Natural killer cell (primary cell): ENCODE results near the gene COL25A1. TPM values are rescaled to one million over a fixed set of nuclear protein-coding genes. Genes with fewer than 3 reads are reported as not detected.

ENCODE experiments used
- ATAC-seq, 3 donors: fragments of 150-1000 bp in 2 of 3; fragments of 200-7000 bp in 1 of 3; cut with Tn5 transposase; 1 replicate in 1 of 3; 2 replicates in 2 of 3; pipeline ENCODE4 v1.10.0; 2021; ENCODE audit warnings: mild to moderate bottlenecking in 2 of 3, moderate library complexity in 2 of 3
- DNase-seq, 2 donors: peaks; one replicate each; pipeline versions ENCODE4 v3.0.0 to v3.0.0-alpha.2; 2013 to 2021; ENCODE audit warnings: mixed read lengths in 1 of 2
- H3K27ac ChIP-seq: one replicate; pipeline ENCODE4 v1.5.1; 2013; ENCODE audit warnings: mild to moderate bottlenecking, low read length
- H3K27me3 ChIP-seq: one replicate; pipeline ENCODE4 v1.6.1; 2013; ENCODE audit warnings: low read length; ENCODE audit not compliant: control insufficient read depth, insufficient read depth
- H3K36me3 ChIP-seq: one replicate; pipeline ENCODE4 v1.6.1; 2013; ENCODE audit warnings: low read length; ENCODE audit not compliant: control insufficient read depth, insufficient read depth
- H3K4me1 ChIP-seq: one replicate; pipeline ENCODE4 v1.6.1; 2013; ENCODE audit warnings: low read length; ENCODE audit not compliant: control insufficient read depth, insufficient read depth
- H3K4me3 ChIP-seq: one replicate; pipeline ENCODE4 v1.5.1; 2013; ENCODE audit warnings: low read length
- H3K9me3 ChIP-seq: one replicate; pipeline ENCODE4 v1.6.1; 2013; ENCODE audit warnings: low read length; ENCODE audit not compliant: control insufficient read depth, insufficient read depth
- H3K27ac Mint-ChIP-seq, 2 donors: one replicate each; pipeline ENCODE4 v1.8.0; 2022; ENCODE audit warnings: mild to moderate bottlenecking in 2 of 2, mixed read lengths in 2 of 2, moderate library complexity in 1 of 2
- H3K27me3 Mint-ChIP-seq, 2 donors: one replicate each; pipeline ENCODE4 v1.8.0; 2022; ENCODE audit warnings: low read depth in 2 of 2, mixed read lengths in 2 of 2
- H3K36me3 Mint-ChIP-seq: one replicate; pipeline ENCODE4 v1.8.0; 2022; ENCODE audit warnings: mixed read lengths
- H3K4me1 Mint-ChIP-seq, 2 donors: one replicate each; pipeline ENCODE4 v1.8.0; 2022; ENCODE audit warnings: mixed read lengths in 2 of 2
- H3K4me3 Mint-ChIP-seq: one replicate; pipeline ENCODE4 v1.8.0; 2022; ENCODE audit warnings: mild to moderate bottlenecking, moderate library complexity, mixed read lengths
- H3K9me3 Mint-ChIP-seq, 2 donors: one replicate each; pipeline ENCODE4 v1.8.0; 2022; ENCODE audit warnings: mixed read lengths in 2 of 2
- CTCF ChIP-seq: fragments of 200-600 bp; IDR thresholded peaks from one replicate; pipeline ENCODE4 v1.8.0; 2022; ENCODE audit warnings: antibody characterized with exemption
- WGBS: methylation state at CpG from one replicate; pipeline ENCODE4 v1.1.7; 2013; ENCODE audit warnings: missing lambda C conversion rate; ENCODE audit not compliant: insufficient coverage; 5-methylcytosine and 5-hydroxymethylcytosine counted together
- intact Hi-C: fragments of 100-400 bp; cut with micrococcal nuclease; formaldehyde crosslinking; loops from one replicate; pipeline ENCODE4 v1.14.2; 2022
- total RNA-seq, 4 donors: library from RNA; stranded (reverse); fragments of 120-200 nt in 1 of 4; gene quantifications; one replicate each; pipeline versions ENCODE4 v1.2.3 to v1.2.4, GENCODE V29; 2013 to 2022

COL25A1 gene
- total RNA-seq, 3 donors from 2014 or later (not counting 1 experiment from before 2014, with no cell fraction given) = 0.08 TPM; not detected in 2

GRCh38 chr4:109033993-109034392 is 268.5 kb downstream of the COL25A1 start:
- intact Hi-C loops = no loop called here
- no peaks in the 10 kb centered on the region for H3K9me3 ChIP-seq
- no peaks in the 10 kb centered on the region for H3K27me3 Mint-ChIP-seq

GRCh38 chr4:109032671-109033070 is 269.8 kb downstream of the COL25A1 start:
- no peak overlapping the region for H3K27ac ChIP-seq
- WGBS = 85% methylated on average over 5 of the region's 5 CpGs
- no peaks in the 10 kb centered on the region for H3K36me3 Mint-ChIP-seq
- H3K4me3 Mint-ChIP-seq = no peak overlapping the region
- no peaks in the 10 kb centered on the region for H3K27me3 Mint-ChIP-seq
- H3K36me3 ChIP-seq = no peaks in the 10 kb centered on the region
- ATAC-seq (no peak), DNase-seq (no peak)
- no peaks in the 10 kb centered on the region for H3K4me1 ChIP-seq
- H3K4me1 Mint-ChIP-seq = no peaks in the 10 kb centered on the region
- no peak for TF ChIP-seq CTCF
- peaks cover 0 to 5% of the 10 kb centered on the region in 2 donors for H3K9me3 Mint-ChIP-seq
- H3K27ac Mint-ChIP-seq = no peak overlapping the region
- no peaks in the 10 kb centered on the region for H3K9me3 ChIP-seq
- intact Hi-C loops = no loop called here
- H3K27me3 ChIP-seq = no peaks in the 10 kb centered on the region
- H3K4me3 ChIP-seq = no peak overlapping the region

More at GRCh38 chr4:109033993-109034392, 268.5 kb downstream of the COL25A1 start:
- H3K27me3 ChIP-seq = no peaks in the 10 kb centered on the region
- no CpG with 5 or more reads among the region's 1 CpG for WGBS
- no peaks in the 10 kb centered on the region for H3K4me1 ChIP-seq
- H3K4me3 ChIP-seq = no peak overlapping the region
- ATAC-seq = no peak
- no peak for TF ChIP-seq CTCF
- H3K27ac ChIP-seq = no peak overlapping the region
- H3K4me1 Mint-ChIP-seq = no peaks in the 10 kb centered on the region
- no peak for DNase-seq
- no peak overlapping the region for H3K4me3 Mint-ChIP-seq
- H3K36me3 ChIP-seq = no peaks in the 10 kb centered on the region
- H3K36me3 Mint-ChIP-seq = no peaks in the 10 kb centered on the region
- H3K27ac Mint-ChIP-seq = no peak overlapping the region
- H3K9me3 Mint-ChIP-seq = peaks cover 2 to 5% of the 10 kb centered on the region in 2 donors

- H3K4me3 ChIP-seq = no peak overlapping the region
- H3K9me3 Mint-ChIP-seq = peaks cover 0 to 5% of the 10 kb centered on the region in 2 donors
- H3K27me3 ChIP-seq = no peaks in the 10 kb centered on the region
- no peaks in the 10 kb centered on the region for H3K4me1 ChIP-seq
- H3K36me3 Mint-ChIP-seq = no peaks in the 10 kb centered on the region
- ATAC-seq (no peak), DNase-seq (no peak)
- H3K27ac ChIP-seq = no peak overlapping the region
- TF ChIP-seq CTCF = no peak
- H3K27me3 Mint-ChIP-seq = no peaks in the 10 kb centered on the region
- no peak overlapping the region for H3K27ac Mint-ChIP-seq
- no peaks in the 10 kb centered on the region for H3K9me3 ChIP-seq
- no peaks in the 10 kb centered on the region for H3K4me1 Mint-ChIP-seq
- no peaks in the 10 kb centered on the region for H3K36me3 ChIP-seq
- WGBS = 88% methylated on average over 4 of the region's 4 CpGs
- intact Hi-C loops = no loop called here
- H3K4me3 Mint-ChIP-seq = no peak overlapping the region
Observed at GRCh38 chr4:109029987-109030386, 272.5 kb downstream of the COL25A1 start.

- TF ChIP-seq CTCF = no peak
- no peaks in the 10 kb centered on the region for H3K27me3 Mint-ChIP-seq
- no peaks in the 10 kb centered on the region for H3K4me1 Mint-ChIP-seq
- H3K27ac Mint-ChIP-seq = no peak overlapping the region
- Histone ChIP-seq H3K27me3 (no peaks in the 10 kb centered on the region), H3K27ac (no peak overlapping the region), H3K4me1 (no peaks in the 10 kb centered on the region), H3K9me3 (peaks cover 3% of the 10 kb centered on the region), H3K4me3 (no peak overlapping the region), H3K36me3 (no peaks in the 10 kb centered on the region)
- no peak overlapping the region for H3K4me3 Mint-ChIP-seq
- DNase-seq (no peak), ATAC-seq (no peak)
- 85% methylated on average over 5 of the region's 5 CpGs for WGBS
- intact Hi-C loops = no loop called here
- no peaks in the 10 kb centered on the region for H3K36me3 Mint-ChIP-seq
- H3K9me3 Mint-ChIP-seq = peaks cover 4 to 9% of the 10 kb centered on the region in 2 donors
Observed at GRCh38 chr4:109027016-109027500, 275.4 kb downstream of the COL25A1 start.
